A549 treated with ZK216348 at 1 μM for 4 hours (cell line): Measurements from ENCODE around the gene TOLLIP. TPM values are rescaled to one million over a fixed set of nuclear protein-coding genes. Genes with fewer than 3 reads are reported as not detected.

Experiments used
- total RNA-seq: library from RNA; stranded (reverse); fragments of 200-300 nt; extraction: Qiagen RNA extraction; gene quantifications from 5 replicates; pipeline ENCODE4 v1.2.3, GENCODE V29; 2022; ENCODE audit warnings: low read depth

The TOLLIP gene
- total RNA-seq: 26.9 to 61.1 TPM (median 52.5 TPM) in 5 replicates

GRCh38 chr11:1309498-1310317 is at the start of gene TOLLIP:
Gene TOLLIP (minus strand): TSS chr11:1309632. CDS start chr11:1309498, 134 bp downstream.

Other genes starting within 250 kb of the TOLLIP start
- gene MUC2, start 234.8 kb downstream of the TOLLIP start, total RNA-seq: 0.26 to 0.59 TPM (median 0.36 TPM) in 5 replicates
- gene MUC5AC, start 151.7 kb downstream of the TOLLIP start, total RNA-seq: 0.79 to 3.9 TPM (median 2.7 TPM) in 5 replicates
- 1.2 to 6.5 TPM (median 3.8 TPM) in 5 replicates for gene MUC5B, start 86.6 kb downstream of the TOLLIP start, total RNA-seq
- 6.5 to 7.9 TPM (median 6.9 TPM) in 5 replicates for gene BRSK2, start 80.3 kb upstream of the TOLLIP start, total RNA-seq
- gene MOB2, start 177.1 kb upstream of the TOLLIP start, total RNA-seq: 38.3 to 49.7 TPM (median 44.4 TPM) in 5 replicates